ENCODE results near the gene ABCB11.

DNA sequence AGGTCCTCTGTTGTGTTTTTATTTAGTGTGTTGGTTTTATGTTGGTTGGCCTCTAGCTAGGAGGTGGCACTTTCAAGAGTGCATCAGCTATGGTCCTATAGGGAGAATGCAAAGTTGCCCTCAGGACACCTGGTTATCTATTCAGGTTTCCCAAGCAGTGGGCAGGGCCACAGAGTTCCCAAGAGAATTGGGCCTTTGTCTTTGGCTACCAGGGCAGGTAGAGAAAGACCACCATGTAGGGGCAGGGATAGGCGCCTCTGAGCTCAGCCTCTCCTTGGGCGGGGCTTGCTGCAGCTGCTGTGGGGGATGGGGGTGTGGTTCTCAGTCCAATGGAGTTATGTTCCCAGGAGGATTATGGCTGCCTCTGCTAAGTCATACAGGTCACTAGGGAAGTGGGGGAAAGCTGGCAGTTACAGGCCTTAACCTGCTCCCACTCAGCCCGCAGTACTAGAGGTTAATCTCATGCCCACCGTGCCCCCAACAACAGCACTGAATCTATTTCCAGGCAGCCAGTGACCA, 26.0 kb downstream of the ABCB11 start:
- TF ChIP-seq CTCF (conservative IDR thresholded peaks at IDR 0.05; ENCODE audit: low read depth, low read length): no peak
- TF ChIP-seq, protein P1, sequence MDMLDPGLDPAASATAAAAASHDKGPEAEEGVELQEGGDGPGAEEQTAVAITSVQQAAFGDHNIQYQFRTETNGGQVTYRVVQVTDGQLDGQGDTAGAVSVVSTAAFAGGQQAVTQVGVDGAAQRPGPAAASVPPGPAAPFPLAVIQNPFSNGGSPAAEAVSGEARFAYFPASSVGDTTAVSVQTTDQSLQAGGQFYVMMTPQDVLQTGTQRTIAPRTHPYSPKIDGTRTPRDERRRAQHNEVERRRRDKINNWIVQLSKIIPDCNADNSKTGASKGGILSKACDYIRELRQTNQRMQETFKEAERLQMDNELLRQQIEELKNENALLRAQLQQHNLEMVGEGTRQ (IDR thresholded peaks at IDR 0.05; ENCODE audit: low read depth, low read length): no peak
- TF ChIP-seq MAFK (IDR thresholded peaks at IDR 0.05; ENCODE audit: low read depth, low read length): no peak
- TF ChIP-seq POLR2A (IDR thresholded peaks at IDR 0.05; ENCODE audit: low read depth, low read length): no peak
- no peak for TF ChIP-seq CEBPB (IDR thresholded peaks at IDR 0.05; ENCODE audit: low read depth, low read length)
- TF ChIP-seq RFX5 (IDR thresholded peaks at IDR 0.05; ENCODE audit: low read depth, low read length): no peak
- TF ChIP-seq, protein P2, sequence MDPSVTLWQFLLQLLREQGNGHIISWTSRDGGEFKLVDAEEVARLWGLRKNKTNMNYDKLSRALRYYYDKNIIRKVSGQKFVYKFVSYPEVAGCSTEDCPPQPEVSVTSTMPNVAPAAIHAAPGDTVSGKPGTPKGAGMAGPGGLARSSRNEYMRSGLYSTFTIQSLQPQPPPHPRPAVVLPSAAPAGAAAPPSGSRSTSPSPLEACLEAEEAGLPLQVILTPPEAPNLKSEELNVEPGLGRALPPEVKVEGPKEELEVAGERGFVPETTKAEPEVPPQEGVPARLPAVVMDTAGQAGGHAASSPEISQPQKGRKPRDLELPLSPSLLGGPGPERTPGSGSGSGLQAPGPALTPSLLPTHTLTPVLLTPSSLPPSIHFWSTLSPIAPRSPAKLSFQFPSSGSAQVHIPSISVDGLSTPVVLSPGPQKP (IDR thresholded peaks at IDR 0.05; ENCODE audit: borderline replicate concordance, low read depth, low read length): no peak
- TF ChIP-seq FOS (IDR thresholded peaks at IDR 0.05; ENCODE audit: low read depth, low read length): no peak
- no peak for TF ChIP-seq NFE2L2 (IDR thresholded peaks at IDR 0.05; ENCODE audit: low read depth, low read length)
- no peak for TF ChIP-seq RAD21 (IDR thresholded peaks at IDR 0.05; ENCODE audit: low read length)
- TF ChIP-seq SMC3 (IDR thresholded peaks at IDR 0.05; ENCODE audit: low read depth, low read length): no peak
- no peak for TF ChIP-seq MXI1 (IDR thresholded peaks at IDR 0.05; ENCODE audit: borderline replicate concordance, low read depth, low read length)
- TF ChIP-seq BHLHE40 (IDR thresholded peaks at IDR 0.05; ENCODE audit: low read depth, low read length): no peak
- no peak for TF ChIP-seq CHD1 (IDR thresholded peaks at IDR 0.05; ENCODE audit: low read depth, low read length)

Measured in IMR-90 (cell line).